Right renal pelvis (tissue), 4 donors: ENCODE results near the gene GLB1L2. TPM values are rescaled to one million over a fixed set of nuclear protein-coding genes. Genes with fewer than 3 reads are reported as not detected.
A peak's percentile ranks its signal among the peaks of the same experiment; 100 is the strongest.

Experiments used
- DNase-seq, 4 donors: peaks; one replicate each; pipeline ENCODE4 v3.0.0-alpha.2; 2013; ENCODE audit warnings: low read depth in 4 of 4, low spot score in 3 of 4, missing footprints in 1 of 4
- polyA plus RNA-seq, 4 donors: library from polyadenylated mRNA; unstranded; fragments of 120-200 nt; gene quantifications; one replicate each; pipeline ENCODE4 v1.2.1, GENCODE V29; 2013; ENCODE audit not compliant: insufficient read length in 4 of 4

Gene GLB1L2
- polyA plus RNA-seq, 4 donors: 19.4 to 23.9 (median 22.3) TPM

DNA sequence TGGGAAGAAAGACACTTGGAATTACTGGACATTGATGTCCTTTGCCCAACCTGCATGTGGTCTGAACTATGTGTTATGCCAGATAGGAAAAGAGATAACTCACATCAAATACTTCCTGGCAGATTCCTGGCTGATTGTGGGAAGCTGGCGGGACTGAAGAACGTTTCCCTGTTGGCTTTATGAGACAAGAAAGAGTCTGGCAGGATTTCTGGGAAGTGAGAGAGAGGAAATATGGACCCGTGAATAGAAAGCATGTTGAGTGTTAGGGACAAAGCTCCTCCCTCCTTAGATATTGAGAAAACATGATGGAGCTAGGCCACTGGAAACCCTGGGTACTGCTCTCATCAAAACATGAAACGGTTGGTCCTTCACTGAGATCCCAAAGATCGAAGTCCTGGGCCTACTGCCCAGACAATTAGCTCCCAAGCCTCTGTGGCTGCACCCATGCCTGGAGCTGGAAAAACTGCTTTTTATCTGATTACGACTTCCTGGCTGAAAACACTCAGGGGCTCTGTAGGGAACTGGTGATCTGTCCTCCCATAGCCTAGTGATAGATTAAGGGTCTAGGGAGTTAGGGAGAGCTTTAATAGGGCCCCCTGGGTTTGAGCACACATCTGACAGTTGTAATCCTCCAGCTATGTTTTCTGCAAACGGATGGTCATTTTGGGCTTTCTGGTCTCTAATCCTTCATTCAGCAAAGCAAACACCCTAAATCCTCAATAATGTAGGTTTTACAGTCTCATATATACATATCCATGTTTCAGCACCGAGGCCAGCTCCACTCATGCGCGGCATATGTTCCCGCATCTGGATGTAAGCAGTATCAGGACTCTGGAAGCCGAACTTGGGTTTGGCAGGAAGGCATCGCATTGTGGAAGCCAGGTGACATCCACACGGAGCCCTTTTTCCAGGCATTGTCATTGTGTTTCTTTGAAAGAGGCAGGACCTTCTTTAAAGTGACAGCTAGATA is 86.4 kb downstream of the GLB1L2 start:
- DNase-seq: peak in 3 of 4 donors; percentile 50 to 61 (median 55)

GRCh38 chr11:134423106-134423505 is 91.3 kb downstream of the GLB1L2 start:
- DNase-seq: no peak

DNA sequence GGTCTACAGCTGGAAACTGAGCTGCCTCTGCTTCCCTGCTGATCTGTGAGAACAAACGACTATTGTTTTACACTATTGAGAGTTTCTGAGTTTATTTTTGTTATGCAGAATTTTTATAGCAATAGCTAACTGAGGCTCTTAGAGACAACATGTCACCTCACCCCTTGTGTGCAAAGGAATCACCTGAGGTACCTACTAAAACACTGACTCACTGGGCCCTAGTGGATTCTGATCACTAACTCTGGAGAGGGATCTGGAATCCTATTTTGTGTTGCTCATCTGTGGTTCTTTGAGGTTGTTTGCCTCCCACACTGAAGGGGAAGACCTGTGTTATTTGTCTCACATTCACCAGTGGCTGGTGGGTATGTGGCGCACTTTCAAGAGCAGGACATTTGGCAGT is 93.6 kb downstream of the GLB1L2 start:
- DNase-seq: no peak

Other genes starting within 250 kb of the GLB1L2 start
- gene NCAPD3, start 108.0 kb upstream of the GLB1L2 start, polyA plus RNA-seq: 10 to 100 TPM; 30.1 to 31.2 (median 30.6) TPM
- 10 to 100 TPM; 47.1 to 56.7 (median 47.6) TPM for gene VPS26B, start 107.3 kb upstream of the GLB1L2 start, polyA plus RNA-seq
- gene THYN1, start 78.6 kb upstream of the GLB1L2 start, polyA plus RNA-seq: 10 to 100 TPM; 76.1 to 82.5 (median 81.2) TPM
- 10 to 100 TPM; 41.6 to 48.1 (median 44.6) TPM for gene ACAD8, start 78.4 kb upstream of the GLB1L2 start, polyA plus RNA-seq
- 1 to 10 TPM in 3 of 4 donors, under 1 TPM in 1; 1.00 to 1.6 (median 1.4) TPM for gene GLB1L3, start 55.6 kb upstream of the GLB1L2 start, polyA plus RNA-seq
- gene B3GAT1, start 80.3 kb downstream of the GLB1L2 start, polyA plus RNA-seq: 1 to 10 TPM; 3.3 to 3.8 (median 3.5) TPM